ENCODE measurements around the gene C1orf159. TPM values are rescaled to one million over a fixed set of nuclear protein-coding genes. Genes with fewer than 3 reads are reported as not detected.
A peak's percentile ranks its signal among the peaks of the same experiment; 100 is the strongest.

The C1orf159 gene
- total and polyA plus RNA-seq, 9 of the 15 experiments (the other 6 are each of a cell fraction or from before 2014, with no cell fraction given): 0.28 to 54.9 (median 10.6) TPM

DNA sequence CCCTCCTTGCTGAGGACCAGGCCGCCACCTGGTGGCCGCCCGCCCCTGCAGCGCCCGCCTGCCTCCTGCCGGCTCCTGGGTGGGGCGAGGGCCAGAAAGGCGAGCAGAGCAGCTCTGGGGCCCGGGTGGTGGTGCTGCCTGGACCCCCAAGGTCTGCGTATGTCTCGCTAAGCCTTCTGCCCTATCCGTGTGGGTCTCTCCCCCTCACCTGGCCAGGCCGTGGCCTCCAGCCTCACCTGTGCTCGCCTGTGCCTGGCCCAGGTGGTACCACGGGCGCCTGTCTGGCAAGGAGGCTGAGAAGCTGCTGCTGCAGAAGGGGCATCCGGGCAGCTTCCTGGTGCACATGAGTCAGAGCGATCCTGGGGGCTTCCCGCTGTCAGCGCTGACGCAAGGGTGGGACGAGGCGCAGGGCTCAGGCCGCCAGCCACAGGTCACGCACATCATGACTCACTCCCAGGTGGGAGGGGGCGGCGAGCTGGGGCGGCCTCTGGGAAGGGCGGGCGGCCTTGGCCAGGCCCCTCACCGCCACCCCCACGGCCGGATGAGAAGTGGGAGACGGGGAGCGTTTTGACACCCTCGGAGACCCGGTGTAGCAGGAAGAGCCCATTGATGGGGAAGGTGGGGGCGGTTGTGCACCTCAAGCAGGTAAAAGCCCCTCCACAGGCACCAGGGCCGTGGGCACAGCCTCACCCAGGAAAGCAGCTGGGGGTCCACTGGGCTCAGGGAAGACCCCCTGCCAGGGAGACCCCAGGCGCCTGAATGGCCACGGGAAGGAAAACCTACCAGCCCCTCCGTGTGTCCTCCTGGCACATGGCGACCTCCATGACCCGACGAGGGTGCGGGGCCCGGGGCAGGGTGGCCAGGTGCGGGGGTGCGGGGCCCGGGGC is 51.7 kb downstream of the C1orf159 start (continued):
- TF ChIP-seq ZNF79 (CRISPR knock-in tag; IDR thresholded peaks at IDR 0.05; ENCODE audit: low read depth): no peak
- peak; percentile 38; the same call in 1 of the 2 replicates for TF ChIP-seq HCFC1 (IDR thresholded peaks at IDR 0.05; ENCODE audit: low read depth, low read length)
- no peak for TF ChIP-seq TCFL5 (CRISPR knock-in tag; conservative IDR thresholded peaks at IDR 0.05)
- peak in 1 of 2 experiments; percentile 15; a peak in 2 of 4 replicates for TF ChIP-seq FOXK2 (conservative IDR thresholded peaks at IDR 0.05 in 1 of 2, IDR thresholded peaks at IDR 0.05 in 1 of 2; ENCODE audit: low read depth in 2 of 2)
- TF ChIP-seq ZNF780A (CRISPR knock-in tag; IDR thresholded peaks at IDR 0.05): no peak
- TF ChIP-seq HDAC3 (IDR thresholded peaks at IDR 0.05; ENCODE audit: borderline replicate concordance, partially characterized antibody): no peak
- TF ChIP-seq MYC (IDR thresholded peaks at IDR 0.05; ENCODE audit: low read depth, low read length): peak; percentile 52; the same call in 1 of the 2 replicates
- TF ChIP-seq MYC (CRISPR knock-in tag; IDR thresholded peaks at IDR 0.05; ENCODE audit: borderline replicate concordance, low read depth): 0 out of 2 replicates have a peak, but pooled peaks have one; percentile 67
- peak; percentile 45; the same call in 1 of the 2 replicates for TF ChIP-seq NFE2 (IDR thresholded peaks at IDR 0.05; ENCODE audit: low read depth)
- no peak for TF ChIP-seq ASH1L (IDR thresholded peaks at IDR 0.05; ENCODE audit: borderline replicate concordance, low read depth, partially characterized antibody)
- peak; percentile 82 for TF ChIP-seq CREB1 (IDR thresholded peaks at IDR 0.05)
- peak; percentile 83; the same call in 1 of the 2 replicates for TF ChIP-seq CREB1 (CRISPR knock-in tag; IDR thresholded peaks at IDR 0.05)
- TF ChIP-seq, protein P1, sequence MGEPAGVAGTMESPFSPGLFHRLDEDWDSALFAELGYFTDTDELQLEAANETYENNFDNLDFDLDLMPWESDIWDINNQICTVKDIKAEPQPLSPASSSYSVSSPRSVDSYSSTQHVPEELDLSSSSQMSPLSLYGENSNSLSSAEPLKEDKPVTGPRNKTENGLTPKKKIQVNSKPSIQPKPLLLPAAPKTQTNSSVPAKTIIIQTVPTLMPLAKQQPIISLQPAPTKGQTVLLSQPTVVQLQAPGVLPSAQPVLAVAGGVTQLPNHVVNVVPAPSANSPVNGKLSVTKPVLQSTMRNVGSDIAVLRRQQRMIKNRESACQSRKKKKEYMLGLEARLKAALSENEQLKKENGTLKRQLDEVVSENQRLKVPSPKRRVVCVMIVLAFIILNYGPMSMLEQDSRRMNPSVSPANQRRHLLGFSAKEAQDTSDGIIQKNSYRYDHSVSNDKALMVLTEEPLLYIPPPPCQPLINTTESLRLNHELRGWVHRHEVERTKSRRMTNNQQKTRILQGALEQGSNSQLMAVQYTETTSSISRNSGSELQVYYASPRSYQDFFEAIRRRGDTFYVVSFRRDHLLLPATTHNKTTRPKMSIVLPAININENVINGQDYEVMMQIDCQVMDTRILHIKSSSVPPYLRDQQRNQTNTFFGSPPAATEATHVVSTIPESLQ (CRISPR knock-in tag; IDR thresholded peaks at IDR 0.05): peak; percentile 80; the same call in 1 of the 2 replicates
- TF ChIP-seq POLR2AphosphoS2 (IDR thresholded peaks at IDR 0.05; ENCODE audit: low read length): no peak
- no peak for TF ChIP-seq HOXB6 (CRISPR knock-in tag; IDR thresholded peaks at IDR 0.05; ENCODE audit: borderline replicate concordance)
- peak; percentile 76; the same call in 1 of the 2 replicates for TF ChIP-seq ARID2 (IDR thresholded peaks at IDR 0.05)
- TF ChIP-seq ZNF354B (CRISPR knock-in tag; IDR thresholded peaks at IDR 0.05): no peak
- TF ChIP-seq ZNF830 (CRISPR knock-in tag; IDR thresholded peaks at IDR 0.05): 0 out of 2 replicates have a peak, but pooled peaks have one; percentile 36
- TF ChIP-seq FOXJ2 (tag; IDR thresholded peaks at IDR 0.05): no peak
- TF ChIP-seq, protein P2, sequence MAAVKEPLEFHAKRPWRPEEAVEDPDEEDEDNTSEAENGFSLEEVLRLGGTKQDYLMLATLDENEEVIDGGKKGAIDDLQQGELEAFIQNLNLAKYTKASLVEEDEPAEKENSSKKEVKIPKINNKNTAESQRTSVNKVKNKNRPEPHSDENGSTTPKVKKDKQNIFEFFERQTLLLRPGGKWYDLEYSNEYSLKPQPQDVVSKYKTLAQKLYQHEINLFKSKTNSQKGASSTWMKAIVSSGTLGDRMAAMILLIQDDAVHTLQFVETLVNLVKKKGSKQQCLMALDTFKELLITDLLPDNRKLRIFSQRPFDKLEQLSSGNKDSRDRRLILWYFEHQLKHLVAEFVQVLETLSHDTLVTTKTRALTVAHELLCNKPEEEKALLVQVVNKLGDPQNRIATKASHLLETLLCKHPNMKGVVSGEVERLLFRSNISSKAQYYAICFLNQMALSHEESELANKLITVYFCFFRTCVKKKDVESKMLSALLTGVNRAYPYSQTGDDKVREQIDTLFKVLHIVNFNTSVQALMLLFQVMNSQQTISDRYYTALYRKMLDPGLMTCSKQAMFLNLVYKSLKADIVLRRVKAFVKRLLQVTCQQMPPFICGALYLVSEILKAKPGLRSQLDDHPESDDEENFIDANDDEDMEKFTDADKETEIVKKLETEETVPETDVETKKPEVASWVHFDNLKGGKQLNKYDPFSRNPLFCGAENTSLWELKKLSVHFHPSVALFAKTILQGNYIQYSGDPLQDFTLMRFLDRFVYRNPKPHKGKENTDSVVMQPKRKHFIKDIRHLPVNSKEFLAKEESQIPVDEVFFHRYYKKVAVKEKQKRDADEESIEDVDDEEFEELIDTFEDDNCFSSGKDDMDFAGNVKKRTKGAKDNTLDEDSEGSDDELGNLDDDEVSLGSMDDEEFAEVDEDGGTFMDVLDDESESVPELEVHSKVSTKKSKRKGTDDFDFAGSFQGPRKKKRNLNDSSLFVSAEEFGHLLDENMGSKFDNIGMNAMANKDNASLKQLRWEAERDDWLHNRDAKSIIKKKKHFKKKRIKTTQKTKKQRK (IDR thresholded peaks at IDR 0.05; ENCODE audit: borderline replicate concordance, low read depth, low read length): no peak
- TF ChIP-seq, protein P3, sequence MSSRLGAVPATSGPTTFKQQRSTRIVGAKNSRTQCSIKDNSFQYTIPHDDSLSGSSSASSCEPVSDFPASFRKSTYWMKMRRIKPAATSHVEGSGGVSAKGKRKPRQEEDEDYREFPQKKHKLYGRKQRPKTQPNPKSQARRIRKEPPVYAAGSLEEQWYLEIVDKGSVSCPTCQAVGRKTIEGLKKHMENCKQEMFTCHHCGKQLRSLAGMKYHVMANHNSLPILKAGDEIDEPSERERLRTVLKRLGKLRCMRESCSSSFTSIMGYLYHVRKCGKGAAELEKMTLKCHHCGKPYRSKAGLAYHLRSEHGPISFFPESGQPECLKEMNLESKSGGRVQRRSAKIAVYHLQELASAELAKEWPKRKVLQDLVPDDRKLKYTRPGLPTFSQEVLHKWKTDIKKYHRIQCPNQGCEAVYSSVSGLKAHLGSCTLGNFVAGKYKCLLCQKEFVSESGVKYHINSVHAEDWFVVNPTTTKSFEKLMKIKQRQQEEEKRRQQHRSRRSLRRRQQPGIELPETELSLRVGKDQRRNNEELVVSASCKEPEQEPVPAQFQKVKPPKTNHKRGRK (tag; IDR thresholded peaks at IDR 0.05): no peak
